COR-L47 (cell line): ENCODE measurements around the gene KIF1A.

Experiments used
- DNase-seq: peaks from one replicate; lab custom pipeline; 2025; lab: John Stamatoyannopoulos, UW

KIF1A gene

GRCh38 chr2:240819858-240820606 is at the start of gene KIF1A:
KIF1A (minus strand) TSS chr2:240820219; CDS start chr2:240797752, 22,467 bp downstream.
- peak; percentile 84 for DNase-seq

- no peak for DNase-seq
Measured at GRCh38 chr2:240869109-240869955, 49.3 kb upstream of the KIF1A start.

- peak; percentile 36 for DNase-seq
Measured at GRCh38 chr2:240868286-240869108, 48.5 kb upstream of the KIF1A start, which contains the start of gene AGXT. AGXT (plus strand) TSS chr2:240868824; CDS start chr2:240868866, 42 bp downstream.

- no peak for DNase-seq
Measured at GRCh38 chr2:240865391-240865790, 45.4 kb upstream of the KIF1A start.

GRCh38 chr2:240864475-240864874 is 44.5 kb upstream of the KIF1A start:
- no peak for DNase-seq

- no peak for DNase-seq
Measured at GRCh38 chr2:240861547-240861946, 41.5 kb upstream of the KIF1A start.

GRCh38 chr2:240858871-240859270 is 38.9 kb upstream of the KIF1A start:
- DNase-seq: no peak

- DNase-seq: no peak
Measured at GRCh38 chr2:240858321-240858720, 38.3 kb upstream of the KIF1A start.

- no peak for DNase-seq
Measured at GRCh38 chr2:240857039-240858008, 37.3 kb upstream of the KIF1A start.

GRCh38 chr2:240856151-240856980 is 36.3 kb upstream of the KIF1A start:
- no peak for DNase-seq

- no peak for DNase-seq
Measured at GRCh38 chr2:240855670-240856069, 35.7 kb upstream of the KIF1A start.

GRCh38 chr2:240852671-240853314 is 32.8 kb upstream of the KIF1A start:
- no peak for DNase-seq

- DNase-seq: no peak
Measured at GRCh38 chr2:240851078-240851991, 31.3 kb upstream of the KIF1A start.

- DNase-seq: no peak
Measured at GRCh38 chr2:240850756-240851077, 30.7 kb upstream of the KIF1A start.

- no peak for DNase-seq
Measured at GRCh38 chr2:240850026-240850425, 30.0 kb upstream of the KIF1A start.

GRCh38 chr2:240848900-240849680 is 29.1 kb upstream of the KIF1A start:
- no peak for DNase-seq

GRCh38 chr2:240847817-240848216 is 27.8 kb upstream of the KIF1A start:
- no peak for DNase-seq
